Renal cortex interstitium (tissue), 11 donors: Measurements from ENCODE around the gene CD59. TPM values are rescaled to one million over a fixed set of nuclear protein-coding genes. Genes with fewer than 3 reads are reported as not detected.

ENCODE experiments used
- DNase-seq, 11 donors: peaks; one replicate each; pipeline ENCODE4 v3.0.0-alpha.2; 2013; ENCODE audit warnings: low read depth in 9 of 11, low spot score in 4 of 11; ENCODE audit errors: extremely low read depth in 1 of 11
- polyA plus RNA-seq, 3 donors: library from polyadenylated mRNA; unstranded; fragments of 120-200 nt; gene quantifications; one replicate each; pipeline ENCODE4 v1.2.1, GENCODE V29; 2013; ENCODE audit not compliant: insufficient read length in 3 of 3

Gene CD59
- polyA plus RNA-seq, 3 donors = 228 to 244 (median 243) TPM

DNA sequence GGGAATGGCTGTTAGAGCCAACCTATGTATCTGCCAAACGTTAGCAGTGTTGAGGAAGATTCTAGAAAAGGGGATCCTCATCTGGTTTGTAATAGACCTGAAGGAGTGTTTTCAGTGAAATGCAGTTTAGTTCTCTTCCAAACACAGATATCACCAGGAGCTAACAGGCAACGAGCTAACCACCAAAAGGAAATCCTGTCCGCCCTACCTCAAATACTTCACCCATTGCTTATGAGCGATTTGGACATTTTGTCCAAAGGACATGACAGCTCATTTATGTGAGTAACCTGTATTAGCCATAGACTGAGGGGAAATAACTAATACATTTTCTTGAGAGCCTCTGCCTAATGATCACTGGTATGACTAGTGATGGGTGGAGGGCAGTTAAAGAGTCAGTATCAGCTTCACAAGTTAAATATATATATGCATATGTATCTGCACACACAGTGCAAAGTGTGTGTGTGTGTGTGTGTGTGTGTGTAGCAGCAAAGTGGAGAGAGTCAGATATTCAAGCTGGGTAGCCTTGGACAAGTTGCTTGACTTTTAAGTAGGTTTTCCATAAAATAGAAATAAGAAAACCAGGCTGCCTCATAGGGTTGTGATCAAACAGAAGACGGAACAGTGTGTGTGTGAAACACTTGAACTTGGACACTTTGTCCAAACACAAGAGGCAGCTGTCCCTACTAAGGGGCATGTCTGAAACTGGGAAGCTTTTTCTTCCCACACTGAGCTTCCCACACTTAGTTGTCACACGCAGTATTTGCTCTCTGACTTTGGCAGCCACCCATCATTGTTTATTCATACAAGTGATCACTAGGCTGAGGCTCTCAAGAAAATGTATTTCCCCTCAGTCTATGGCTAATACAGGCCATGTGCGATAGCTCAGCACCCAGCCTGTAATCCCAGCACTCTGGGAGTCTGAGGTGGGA is 34.7 kb downstream of the CD59 start:
- DNase-seq = no peak

- peak; percentile 86 to 97 (median 94) for DNase-seq
These were observed 35.5 kb downstream of the CD59 start, which contains the start of gene C11orf91 for GRCh38 chr11:33700502-33701271. C11orf91 (minus strand) TSS chr11:33700826; CDS start chr11:33700740, 86 bp downstream.

GRCh38 chr11:33700063-33700501 is 36.1 kb downstream of the CD59 start:
- DNase-seq = no peak

GRCh38 chr11:33699515-33700062 is 36.6 kb downstream of the CD59 start:
- no peak for DNase-seq

- no peak for DNase-seq
These were observed 37.3 kb downstream of the CD59 start for GRCh38 chr11:33698921-33699320.

DNA sequence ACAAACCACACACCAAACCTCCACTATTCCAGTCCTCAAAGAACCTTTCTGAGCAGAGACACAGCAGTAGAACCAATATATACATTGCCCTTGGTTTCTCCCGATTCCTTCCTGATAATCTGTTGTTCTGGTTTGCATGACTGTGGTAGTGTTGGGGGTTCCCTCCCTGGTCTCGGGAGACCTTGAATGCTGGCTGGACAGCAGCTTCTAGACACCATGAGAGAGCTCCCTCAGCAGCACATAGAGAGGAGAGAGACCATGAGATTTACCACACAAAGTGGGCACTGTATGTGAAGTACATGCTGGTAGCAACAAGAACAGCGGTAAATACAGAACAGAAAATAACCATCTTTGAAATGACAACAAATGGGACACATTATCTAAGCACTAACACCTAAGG is 38.2 kb downstream of the CD59 start:
- DNase-seq = no peak

GRCh38 chr11:33696931-33697638 is 39.1 kb downstream of the CD59 start:
- no peak for DNase-seq

- no peak for DNase-seq
These were observed 39.8 kb downstream of the CD59 start for GRCh38 chr11:33696411-33696810.

GRCh38 chr11:33695051-33695566 is 41.1 kb downstream of the CD59 start:
- no peak for DNase-seq

DNA sequence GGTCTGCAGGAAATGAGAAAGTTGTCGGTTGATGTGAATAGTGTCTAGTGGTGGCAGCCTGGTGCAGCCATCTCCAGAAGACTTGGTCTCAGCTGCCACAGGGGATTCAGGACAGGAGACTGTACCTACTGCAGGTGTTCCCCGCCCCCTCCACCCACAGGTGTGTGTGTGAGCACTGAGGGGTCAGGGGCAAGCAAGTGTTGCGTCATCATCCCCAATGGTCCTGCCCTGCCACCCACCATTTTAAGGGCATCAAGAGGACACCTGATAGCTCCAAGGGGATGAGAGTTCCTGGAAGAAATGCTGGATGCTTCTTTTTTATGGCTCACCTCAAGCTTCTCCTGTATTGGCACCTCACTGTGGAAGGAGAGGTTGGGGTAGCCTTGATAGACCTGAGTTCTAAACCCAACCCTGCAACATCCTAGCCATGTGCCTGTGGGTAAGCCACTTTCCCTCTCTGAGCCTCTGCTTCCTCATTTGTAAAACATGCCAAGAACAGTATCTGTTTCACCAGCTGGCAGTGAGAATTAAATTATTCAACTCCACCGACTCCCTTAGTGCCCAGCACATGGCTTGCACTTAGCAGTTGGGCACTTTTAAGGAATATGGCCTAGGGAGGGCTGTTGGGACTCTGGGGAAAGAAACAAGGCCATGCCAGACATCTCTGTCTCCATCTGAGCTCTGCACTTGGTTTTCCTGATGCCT is 41.7 kb downstream of the CD59 start:
- no peak for DNase-seq

DNA sequence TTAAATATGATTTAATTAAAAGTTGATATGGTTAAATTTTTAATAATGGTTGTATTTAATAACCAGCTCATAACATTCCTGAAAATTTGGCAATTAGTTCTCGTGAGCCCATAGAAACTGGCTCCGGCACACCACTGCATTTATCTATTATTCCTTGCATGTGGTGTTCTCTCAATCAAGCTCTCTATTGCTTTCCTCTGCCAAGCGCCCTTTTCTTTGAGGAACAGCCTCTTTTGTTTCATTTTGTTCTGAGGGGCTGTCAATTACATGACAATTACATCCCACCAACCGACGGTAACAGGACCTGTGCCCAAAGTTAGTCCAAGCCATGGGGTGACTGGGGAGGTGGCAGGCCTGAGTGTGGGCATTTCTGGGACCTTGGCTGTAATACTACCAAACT is 43.7 kb downstream of the CD59 start:
- DNase-seq = no peak

GRCh38 chr11:33692013-33692504 is 44.2 kb downstream of the CD59 start:
- DNase-seq = peak in 3 of 11 donors; percentile 64 to 78 (median 71)

DNA sequence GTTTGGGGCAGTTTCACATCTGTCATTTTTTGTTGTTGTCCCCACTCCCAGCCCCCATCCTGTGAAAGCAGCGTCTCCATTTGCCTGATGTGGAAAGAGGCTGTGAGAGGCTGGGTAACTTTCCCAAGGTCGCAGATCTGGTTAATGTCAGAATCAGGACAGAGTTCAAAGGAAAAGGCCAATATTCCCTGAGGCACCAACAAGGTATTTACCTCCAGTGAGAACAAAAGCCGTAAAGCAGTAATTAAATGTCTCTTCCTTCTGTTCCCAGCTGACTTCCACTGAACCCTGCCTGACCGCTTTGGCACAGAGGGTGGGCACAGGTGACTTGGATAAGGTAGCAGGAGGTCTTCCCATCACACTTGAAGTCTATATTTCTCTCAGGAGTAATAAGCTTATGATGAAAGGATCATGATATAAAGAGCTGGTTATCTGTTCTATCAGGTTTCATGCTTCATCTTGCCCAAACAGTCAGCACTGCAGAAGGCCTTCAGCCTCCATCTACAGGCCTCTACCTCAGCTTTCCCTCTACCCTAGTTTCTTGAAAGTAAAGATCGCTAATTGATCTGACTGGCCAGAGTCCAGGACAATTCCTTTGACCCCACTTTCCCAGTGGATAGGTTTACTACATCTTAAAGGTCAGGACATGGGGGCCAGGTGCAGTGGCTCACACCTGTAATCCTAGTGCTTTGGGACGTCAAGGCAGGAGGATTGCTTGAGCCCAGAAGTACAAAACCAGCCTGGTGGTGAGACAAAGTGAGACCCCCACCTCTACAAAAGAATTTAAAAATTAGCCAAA is 45.0 kb downstream of the CD59 start:
- no peak for DNase-seq

DNA sequence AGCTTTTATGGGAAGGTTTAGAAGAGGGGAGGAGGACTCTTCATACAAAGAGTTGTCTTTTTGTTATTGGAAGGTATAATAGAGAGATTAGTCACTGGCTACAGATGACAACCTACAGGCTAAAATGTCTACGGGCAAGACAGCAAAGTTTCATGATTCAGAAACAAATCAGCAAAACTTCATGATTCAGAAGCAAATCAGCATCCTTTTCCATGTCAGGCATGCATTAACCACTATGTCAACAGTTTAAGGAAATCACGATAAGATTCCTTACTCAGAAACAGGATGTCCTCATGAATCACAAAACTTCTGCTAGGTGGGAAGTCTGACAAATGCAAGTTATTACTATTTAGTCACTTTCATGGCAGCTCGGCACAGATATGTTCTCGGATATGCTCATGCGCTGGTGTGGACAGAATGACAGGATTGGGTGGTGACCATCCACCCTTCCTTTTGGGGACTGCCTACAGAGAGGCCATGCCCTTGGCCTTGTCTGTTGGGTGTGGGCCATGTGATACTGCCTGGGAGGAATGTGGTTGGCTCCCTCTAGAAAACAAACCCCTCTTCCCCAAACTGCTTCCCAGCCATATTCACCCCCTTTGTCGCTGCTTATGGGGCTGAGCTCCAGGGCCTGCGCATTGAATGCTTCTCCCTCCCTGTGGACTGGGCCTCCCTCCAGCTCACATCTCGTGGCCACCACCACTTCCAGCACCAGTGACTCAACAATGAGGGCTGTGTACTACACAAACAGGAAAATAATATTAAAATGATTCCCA is 45.7 kb downstream of the CD59 start:
- DNase-seq = no peak

DNA sequence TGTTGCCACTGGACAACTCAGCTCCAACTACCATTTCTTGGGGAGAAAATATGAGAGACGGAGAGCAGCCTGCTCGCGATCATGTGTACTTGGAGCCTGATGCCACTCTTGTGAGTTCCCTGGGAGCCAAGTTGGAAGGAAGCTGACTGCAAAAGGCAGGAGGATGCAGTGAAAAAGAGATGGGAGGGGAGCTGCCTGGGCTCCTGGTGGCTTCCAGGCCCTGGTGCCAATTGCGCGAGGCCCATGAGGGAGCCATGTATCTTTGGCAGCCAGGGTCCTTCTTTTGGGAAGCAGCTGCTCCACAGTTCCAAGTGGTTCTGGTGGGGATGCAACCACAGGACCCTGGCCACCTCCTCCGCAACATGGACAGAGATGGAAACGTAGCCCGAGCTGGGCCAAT is 46.7 kb downstream of the CD59 start:
- no peak for DNase-seq

- DNase-seq = no peak
These were observed 47.1 kb downstream of the CD59 start for GRCh38 chr11:33689085-33689484.
